Upper lobe of left lung (tissue), 4 donors: ENCODE measurements around the gene MCM5.

ENCODE experiments used
- CTCF ChIP-seq, 6 experiments: fragments of 450-650 bp in 4 of 6; fragments of 200-600 bp in 2 of 6; sonication (generic) in 2 of 6; IDR thresholded peaks; one replicate each; pipeline ENCODE4 v1.5.1; 2016 to 2019; ENCODE audit warnings: antibody characterized with exemption in 6 of 6
- EP300 ChIP-seq, 4 donors: sonication (generic); formaldehyde crosslinking; IDR thresholded peaks; one replicate each; pipeline ENCODE4 v1.5.1; 2017; ENCODE audit warnings: antibody characterized with exemption in 4 of 4, control low read depth in 2 of 4

- TF ChIP-seq CTCF (IDR thresholded peaks at IDR 0.05): no peak
- no peak for TF ChIP-seq EP300 (IDR thresholded peaks at IDR 0.05)
Observed at GRCh38 chr22:35451592-35451991, 51.7 kb downstream of the MCM5 start.
